Transverse colon (tissue), 3 donors: Measurements from ENCODE around the gene SLC38A10.

Source experiments
- CTCF ChIP-seq, 5 experiments: fragments of 200-600 bp in 3 of 5; fragments of 450-650 bp in 2 of 5; sonication (generic) in 3 of 5; IDR thresholded peaks; 1 replicate in 2 of 5; 2 replicates in 3 of 5; pipeline ENCODE4 v1.5.1; 2016 to 2017; ENCODE audit warnings: antibody characterized with exemption in 5 of 5, inconsistent platforms in 3 of 5, mild to moderate bottlenecking in 2 of 5, moderate library complexity in 1 of 5
- POLR2A ChIP-seq: fragments of 450-650 bp; IDR thresholded peaks from one replicate; pipeline ENCODE4 v1.6.1; 2016; ENCODE audit warnings: antibody characterized with exemption, mild to moderate bottlenecking, moderate library complexity

- no peak for TF ChIP-seq CTCF (IDR thresholded peaks at IDR 0.05)
- TF ChIP-seq POLR2A = no peak
Observed at GRCh38 chr17:81248649-81249048, 46.5 kb downstream of the SLC38A10 start.
